ENCODE results near the gene LRMDA. TPM values are rescaled to one million over a fixed set of nuclear protein-coding genes. Genes with fewer than 3 reads are reported as not detected.

Gene LRMDA
- total RNA-seq, 2 experiments from 2014 or later = not detected

DNA sequence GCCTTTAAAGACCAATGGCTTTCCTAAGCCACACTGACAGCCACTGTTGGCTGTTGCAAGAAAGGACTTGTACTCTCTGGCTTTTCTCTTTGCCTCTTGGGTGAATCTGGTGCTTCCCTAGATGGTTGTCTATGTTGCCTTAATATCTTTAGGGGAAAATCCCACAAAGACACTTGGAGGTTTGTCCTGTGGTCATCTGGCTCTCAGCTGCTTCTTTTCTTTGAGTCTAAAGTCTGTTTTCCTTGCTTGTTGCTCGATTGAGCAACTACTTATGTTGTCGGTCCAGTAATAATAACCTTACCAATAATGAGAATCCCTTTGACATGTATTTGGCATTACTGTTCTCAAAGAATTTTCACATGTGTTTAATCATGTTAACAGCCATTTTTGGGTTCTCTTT is 537.6 kb downstream of the LRMDA start:
- H3K4me3 Mint-ChIP-seq = no peak overlapping the region
- no peaks in the 10 kb centered on the region for H3K9me3 Mint-ChIP-seq
- no peak overlapping the region for H3K27ac Mint-ChIP-seq
- ChIA-PET POLR2A (no interaction called here), CTCF (no interaction called here)
- no peak for DNase-seq
- no peaks in the 10 kb centered on the region for H3K4me1 Mint-ChIP-seq
- H3K27me3 Mint-ChIP-seq = no peaks in the 10 kb centered on the region
- H3K36me3 Mint-ChIP-seq (ENCODE audit: low read depth) = no peaks in the 10 kb centered on the region

DNA sequence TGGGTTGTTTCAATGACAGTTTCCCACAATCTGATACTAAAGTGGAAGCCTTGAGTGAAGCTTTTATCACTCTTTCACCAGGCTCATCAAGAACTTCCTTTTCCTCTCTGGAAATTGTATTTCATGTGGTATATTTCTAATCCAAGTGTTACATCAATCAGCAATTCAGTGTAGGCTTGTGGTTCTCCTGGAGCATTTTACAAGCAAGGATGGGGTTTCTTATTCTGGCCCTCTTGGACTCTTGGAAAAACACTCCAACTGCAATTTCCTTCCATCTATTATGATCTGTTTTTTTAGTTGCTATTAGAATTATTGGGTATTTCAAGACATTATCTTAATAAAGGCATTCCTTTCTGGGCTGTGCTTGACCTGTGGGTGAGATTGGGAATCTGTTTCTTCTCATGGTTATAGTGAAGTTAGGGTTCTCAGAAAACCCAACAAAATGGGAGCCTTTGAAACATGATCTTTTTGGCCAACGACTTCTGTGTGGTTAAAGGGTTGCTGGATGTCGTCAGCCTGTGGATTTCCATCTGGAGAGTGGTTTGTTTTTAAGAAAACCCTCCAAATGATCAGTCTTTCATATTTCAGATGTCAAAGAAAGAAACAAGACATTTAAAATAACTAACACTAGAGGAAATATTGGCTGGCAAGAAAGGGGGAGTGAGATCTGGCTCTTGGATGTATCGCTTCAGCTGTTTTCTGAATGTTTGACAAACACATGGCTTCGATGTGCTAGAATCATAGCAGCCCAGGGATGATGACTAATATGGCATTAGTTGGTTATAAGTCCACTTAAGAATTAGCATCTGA is 540.2 kb downstream of the LRMDA start:
- H3K27me3 Mint-ChIP-seq = no peaks in the 10 kb centered on the region
- CTCF ChIA-PET = no interaction called here

DNA sequence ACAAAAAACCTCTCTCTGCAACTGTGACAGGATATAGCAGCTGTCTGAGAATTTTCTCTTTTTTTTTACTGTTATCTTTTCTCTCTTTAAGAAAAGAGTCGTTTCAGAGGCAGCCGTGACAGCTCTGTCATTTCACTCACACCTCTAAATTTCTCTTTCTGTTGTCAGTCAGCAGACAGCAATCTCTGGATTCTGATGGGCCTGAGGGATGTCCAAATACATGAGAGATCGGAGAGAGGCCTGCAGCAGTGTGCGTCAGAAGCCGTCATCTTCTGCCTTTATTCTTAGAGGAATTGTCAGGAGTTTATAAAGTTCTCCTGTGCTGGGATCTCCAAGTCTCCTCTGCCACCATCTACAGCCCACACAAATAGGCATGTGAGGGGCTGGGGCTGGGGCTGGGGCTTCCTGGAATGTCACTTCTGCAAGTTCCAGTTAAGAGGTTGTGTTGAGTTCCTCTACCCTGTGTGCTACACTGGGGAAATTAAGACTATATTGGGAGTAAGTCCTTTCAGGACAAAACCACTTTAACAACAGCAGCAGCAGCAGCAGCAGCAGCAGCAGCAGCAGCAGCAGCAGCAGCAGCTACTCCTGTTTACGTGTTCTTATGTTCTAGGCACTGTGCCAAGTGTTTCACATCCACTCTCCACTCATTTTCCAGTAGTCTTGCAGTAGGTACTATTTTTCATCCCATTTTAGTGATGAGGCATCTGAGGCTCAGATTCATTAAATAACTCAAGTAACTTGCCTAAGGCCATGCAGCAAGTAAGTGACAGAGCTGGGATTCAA is 541.3 kb downstream of the LRMDA start:
- Mint-ChIP-seq H3K4me1 (no peaks in the 10 kb centered on the region), H3K27ac (no peak overlapping the region), H3K36me3 (ENCODE audit: low read depth) (no peaks in the 10 kb centered on the region), H3K9me3 (no peaks in the 10 kb centered on the region), H3K4me3 (no peak overlapping the region), H3K27me3 (no peaks in the 10 kb centered on the region)
- no peak for DNase-seq
- ChIA-PET POLR2A (no interaction called here), CTCF (no interaction called here)

More for the DNA sequence above, 540.2 kb downstream of the LRMDA start:
- POLR2A ChIA-PET = no interaction called here
- H3K4me1 Mint-ChIP-seq = no peaks in the 10 kb centered on the region
- H3K27ac Mint-ChIP-seq = no peak overlapping the region
- H3K4me3 Mint-ChIP-seq = no peak overlapping the region
- H3K9me3 Mint-ChIP-seq = no peaks in the 10 kb centered on the region
- no peak for DNase-seq
- H3K36me3 Mint-ChIP-seq (ENCODE audit: low read depth) = no peaks in the 10 kb centered on the region

DNA sequence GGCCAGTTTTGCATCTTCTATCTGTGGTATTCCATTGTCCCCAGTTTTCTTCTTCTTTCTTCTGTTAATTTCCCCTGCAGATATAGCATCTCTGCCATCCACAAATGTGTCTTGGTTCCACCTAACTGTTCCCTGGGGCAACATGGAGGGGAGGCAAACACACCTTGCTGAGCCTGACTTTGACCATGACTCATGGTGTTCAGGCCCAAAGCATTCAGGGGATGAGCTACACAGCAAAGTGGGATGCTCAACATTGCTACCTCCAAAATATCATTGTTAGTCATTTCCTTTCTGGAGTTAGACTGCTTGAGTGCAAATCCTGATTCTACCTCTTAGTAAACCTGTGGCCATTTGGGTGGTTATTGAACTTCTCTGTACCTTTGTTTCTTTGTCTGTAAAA is 542.7 kb downstream of the LRMDA start:
- H3K36me3 Mint-ChIP-seq (ENCODE audit: low read depth) = no peaks in the 10 kb centered on the region
- DNase-seq = no peak
- CTCF ChIA-PET = no interaction called here
- H3K27ac Mint-ChIP-seq = no peak overlapping the region
- POLR2A ChIA-PET = no interaction called here
- no peaks in the 10 kb centered on the region for H3K4me1 Mint-ChIP-seq
- H3K27me3 Mint-ChIP-seq = no peaks in the 10 kb centered on the region
- H3K9me3 Mint-ChIP-seq = no peaks in the 10 kb centered on the region
- no peak overlapping the region for H3K4me3 Mint-ChIP-seq

DNA sequence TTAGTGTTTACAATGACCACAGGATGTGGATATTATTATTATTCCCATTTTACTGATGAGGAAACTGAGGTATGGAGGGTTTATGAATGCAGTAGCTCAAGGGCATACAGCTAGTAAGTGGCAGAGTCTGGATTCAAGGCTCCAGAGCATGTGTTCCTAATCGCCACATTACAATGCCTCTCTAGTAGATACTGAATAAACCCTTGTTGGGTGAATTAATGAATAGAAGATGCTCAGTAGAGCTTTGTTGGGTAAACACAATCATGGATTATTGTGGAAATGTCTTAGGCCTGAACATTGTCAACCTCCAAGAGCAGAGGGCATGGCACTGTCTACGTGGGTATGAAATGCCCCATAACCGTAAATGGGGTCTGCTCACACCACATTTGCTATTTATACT is 545.3 kb downstream of the LRMDA start:
- no peaks in the 10 kb centered on the region for H3K9me3 Mint-ChIP-seq
- no peaks in the 10 kb centered on the region for H3K4me1 Mint-ChIP-seq
- H3K27ac Mint-ChIP-seq = no peak overlapping the region
- CTCF ChIA-PET = no interaction called here
- POLR2A ChIA-PET = no interaction called here
- no peaks in the 10 kb centered on the region for H3K36me3 Mint-ChIP-seq (ENCODE audit: low read depth)
- no peaks in the 10 kb centered on the region for H3K27me3 Mint-ChIP-seq
- H3K4me3 Mint-ChIP-seq = no peak overlapping the region
- DNase-seq = no peak

DNA sequence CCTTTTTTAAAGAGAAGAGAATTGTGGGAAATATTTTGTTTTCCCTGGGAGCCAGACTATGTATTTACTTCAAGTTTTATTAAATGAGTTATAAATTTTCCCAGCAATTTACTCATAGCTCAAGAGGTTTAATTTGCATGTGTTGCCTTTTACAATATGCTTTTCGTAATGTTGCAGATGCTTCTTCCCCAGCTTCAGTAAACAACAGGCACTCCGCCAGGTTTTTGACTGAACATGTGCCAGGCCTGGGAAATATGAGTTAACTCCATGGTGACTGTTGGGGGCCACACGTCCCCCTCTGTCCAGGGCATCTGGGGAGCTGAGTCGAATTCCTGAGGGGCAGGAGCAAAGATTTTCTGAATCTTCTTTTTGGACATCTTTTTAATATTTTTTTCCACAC is 545.7 kb downstream of the LRMDA start:
- Mint-ChIP-seq H3K9me3 (no peaks in the 10 kb centered on the region), H3K27ac (no peak overlapping the region), H3K4me1 (no peaks in the 10 kb centered on the region), H3K4me3 (no peak overlapping the region), H3K36me3 (ENCODE audit: low read depth) (no peaks in the 10 kb centered on the region), H3K27me3 (no peaks in the 10 kb centered on the region)
- no peak for DNase-seq
- CTCF ChIA-PET = no interaction called here
- POLR2A ChIA-PET = no interaction called here

DNA sequence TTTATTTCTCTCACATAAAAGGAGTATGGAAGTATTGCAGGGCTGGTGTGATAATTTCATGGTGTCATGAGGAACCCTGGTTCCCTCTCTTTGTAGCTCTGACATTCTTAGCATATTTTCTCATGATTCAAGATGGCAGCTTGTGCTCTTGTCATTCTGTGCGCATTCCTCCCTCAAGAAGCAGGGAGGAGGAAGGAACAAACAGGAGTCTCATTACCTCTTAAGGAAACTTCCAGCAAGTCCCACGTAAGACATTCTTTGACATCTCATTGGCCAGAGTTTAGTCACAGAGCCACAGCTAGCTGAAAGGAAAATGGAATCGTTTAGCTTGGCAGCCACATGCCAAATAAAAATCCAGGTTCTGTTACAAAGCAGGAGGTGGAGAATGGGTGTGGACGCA is 546.8 kb downstream of the LRMDA start:
- no peak for DNase-seq
- no peaks in the 10 kb centered on the region for H3K9me3 Mint-ChIP-seq
- ChIA-PET POLR2A (no interaction called here), CTCF (no interaction called here)
- no peaks in the 10 kb centered on the region for H3K4me1 Mint-ChIP-seq
- no peaks in the 10 kb centered on the region for H3K36me3 Mint-ChIP-seq (ENCODE audit: low read depth)
- H3K4me3 Mint-ChIP-seq = no peak overlapping the region
- no peaks in the 10 kb centered on the region for H3K27me3 Mint-ChIP-seq
- no peak overlapping the region for H3K27ac Mint-ChIP-seq

DNA sequence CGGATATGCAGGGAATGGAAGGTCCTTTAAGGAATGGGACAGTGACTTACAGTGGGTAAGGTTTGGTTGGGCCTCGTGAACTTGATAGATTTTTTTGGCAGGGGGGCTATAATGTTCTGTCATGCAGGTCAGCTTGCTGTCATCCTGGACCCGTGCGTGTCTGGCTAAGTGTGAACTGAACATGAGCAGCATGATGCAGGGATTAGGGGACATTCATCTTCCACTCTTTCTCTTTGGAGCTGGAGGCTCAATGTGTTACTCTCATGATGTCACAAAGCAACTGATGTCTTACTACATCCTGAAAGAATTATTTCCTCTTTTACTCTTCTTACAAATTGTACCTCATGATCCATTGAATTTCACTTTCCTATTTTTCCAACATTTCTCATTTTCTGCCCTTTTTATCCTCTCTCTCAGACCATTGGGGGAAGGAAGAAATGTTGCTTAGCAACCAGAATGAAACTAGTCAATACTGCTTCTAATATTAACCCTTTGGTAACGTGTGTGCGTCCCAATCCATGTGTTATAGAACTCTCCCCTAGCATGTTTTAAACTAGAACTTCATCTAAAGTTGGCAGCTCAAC is 549.1 kb downstream of the LRMDA start:
- Mint-ChIP-seq H3K27me3 (no peaks in the 10 kb centered on the region), H3K9me3 (no peaks in the 10 kb centered on the region), H3K4me3 (no peak overlapping the region), H3K4me1 (no peaks in the 10 kb centered on the region), H3K36me3 (ENCODE audit: low read depth) (no peaks in the 10 kb centered on the region), H3K27ac (no peak overlapping the region)
- no peak for DNase-seq
- POLR2A ChIA-PET = no interaction called here
- CTCF ChIA-PET = no interaction called here

DNA sequence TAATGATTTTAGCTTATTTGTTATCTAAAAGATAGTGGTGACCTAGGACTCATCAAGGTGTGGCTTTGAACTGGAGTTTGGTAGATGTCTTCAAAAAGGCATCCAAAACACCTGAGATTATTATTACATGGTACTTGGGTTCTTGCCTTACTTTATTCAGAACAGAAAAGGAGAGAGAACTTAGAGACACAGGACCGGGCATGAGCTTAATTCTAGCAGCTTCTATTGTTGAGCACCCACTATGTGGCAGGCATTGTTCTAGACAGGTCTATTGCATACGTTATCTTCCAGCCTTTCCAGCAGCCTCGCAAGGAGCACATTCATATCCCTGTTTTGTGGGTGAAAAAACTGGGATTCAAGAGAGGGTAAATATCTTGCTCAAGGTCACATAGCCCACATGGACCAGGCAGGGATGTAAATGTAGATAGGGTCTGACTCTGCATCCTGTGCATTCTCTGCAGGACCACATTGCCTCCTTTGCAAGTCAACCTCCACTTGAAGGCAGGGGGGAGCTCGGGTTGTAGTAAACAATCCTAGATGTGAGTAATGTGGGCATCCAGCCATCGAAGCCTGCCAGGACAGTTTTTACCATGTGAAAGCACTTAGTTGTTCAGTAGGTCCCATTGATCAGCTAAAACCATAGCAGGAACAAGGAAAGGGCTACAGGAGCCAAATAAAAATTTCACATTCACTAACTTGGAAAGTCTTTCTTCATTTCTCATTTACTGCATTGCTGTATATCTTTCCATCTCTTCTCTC is 551.4 kb downstream of the LRMDA start:
- no peak for DNase-seq
- Mint-ChIP-seq H3K27me3 (no peaks in the 10 kb centered on the region), H3K9me3 (no peaks in the 10 kb centered on the region), H3K27ac (no peak overlapping the region), H3K4me1 (no peaks in the 10 kb centered on the region), H3K4me3 (no peak overlapping the region), H3K36me3 (ENCODE audit: low read depth) (no peaks in the 10 kb centered on the region)
- POLR2A ChIA-PET = no interaction called here
- CTCF ChIA-PET = no interaction called here

DNA sequence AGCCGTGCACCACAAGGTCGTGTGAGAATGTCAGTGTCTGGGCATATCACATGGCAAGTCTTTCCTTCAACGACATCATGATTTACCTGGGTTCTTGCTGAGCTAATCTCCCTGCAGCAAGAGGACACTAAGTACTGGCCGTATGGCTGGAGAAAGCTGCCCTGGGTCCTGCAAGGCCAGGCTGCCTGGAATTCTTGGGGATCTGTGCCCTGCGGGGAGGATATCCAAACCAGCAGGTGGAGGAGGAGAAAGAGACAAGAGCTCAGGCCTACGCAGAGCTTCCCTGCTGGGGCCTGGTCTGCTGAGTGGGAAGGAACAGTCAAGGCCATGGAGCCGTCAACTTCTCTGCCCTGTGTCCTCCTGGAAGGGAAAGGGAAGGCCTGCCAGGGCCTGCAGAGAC is 552.6 kb downstream of the LRMDA start:
- DNase-seq = no peak
- Mint-ChIP-seq H3K9me3 (no peaks in the 10 kb centered on the region), H3K36me3 (ENCODE audit: low read depth) (no peaks in the 10 kb centered on the region), H3K4me1 (no peaks in the 10 kb centered on the region), H3K27me3 (no peaks in the 10 kb centered on the region), H3K4me3 (no peak overlapping the region), H3K27ac (no peak overlapping the region)
- CTCF ChIA-PET = interaction anchor here (1.1 kb wide), 1 partner anchor 53 kb away, joined by 3 read pairs; no protein-coding TSS in a partner anchor
- POLR2A ChIA-PET = no interaction called here

DNA sequence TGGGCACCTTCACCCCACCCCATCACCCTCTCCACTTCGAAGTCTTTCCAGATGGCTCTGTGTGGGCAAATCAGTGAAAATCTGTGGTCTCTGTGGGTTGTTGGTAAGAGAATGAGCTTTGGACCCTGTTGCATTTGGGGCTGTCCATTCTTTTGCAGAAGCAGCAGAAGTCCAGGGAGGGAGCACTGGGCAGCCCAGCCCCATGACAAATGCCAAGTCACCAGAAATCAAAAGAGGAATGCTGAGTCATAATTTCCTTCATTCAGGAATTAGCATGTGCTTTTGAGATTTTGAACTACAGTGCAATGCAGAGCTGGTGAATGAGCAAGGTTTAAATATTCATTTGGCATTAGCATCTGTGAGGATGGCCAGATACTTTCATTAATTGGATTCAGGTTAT is 556.2 kb downstream of the LRMDA start:
- Mint-ChIP-seq H3K9me3 (no peaks in the 10 kb centered on the region), H3K27ac (no peak overlapping the region), H3K27me3 (no peaks in the 10 kb centered on the region), H3K4me1 (no peaks in the 10 kb centered on the region), H3K36me3 (ENCODE audit: low read depth) (no peaks in the 10 kb centered on the region), H3K4me3 (no peak overlapping the region)
- ChIA-PET CTCF (interaction anchor here (1.7 kb wide), 1 partner anchor 49 kb away, joined by 4 read pairs; no protein-coding TSS in a partner anchor), POLR2A (no interaction called here)
- no peak for DNase-seq

DNA sequence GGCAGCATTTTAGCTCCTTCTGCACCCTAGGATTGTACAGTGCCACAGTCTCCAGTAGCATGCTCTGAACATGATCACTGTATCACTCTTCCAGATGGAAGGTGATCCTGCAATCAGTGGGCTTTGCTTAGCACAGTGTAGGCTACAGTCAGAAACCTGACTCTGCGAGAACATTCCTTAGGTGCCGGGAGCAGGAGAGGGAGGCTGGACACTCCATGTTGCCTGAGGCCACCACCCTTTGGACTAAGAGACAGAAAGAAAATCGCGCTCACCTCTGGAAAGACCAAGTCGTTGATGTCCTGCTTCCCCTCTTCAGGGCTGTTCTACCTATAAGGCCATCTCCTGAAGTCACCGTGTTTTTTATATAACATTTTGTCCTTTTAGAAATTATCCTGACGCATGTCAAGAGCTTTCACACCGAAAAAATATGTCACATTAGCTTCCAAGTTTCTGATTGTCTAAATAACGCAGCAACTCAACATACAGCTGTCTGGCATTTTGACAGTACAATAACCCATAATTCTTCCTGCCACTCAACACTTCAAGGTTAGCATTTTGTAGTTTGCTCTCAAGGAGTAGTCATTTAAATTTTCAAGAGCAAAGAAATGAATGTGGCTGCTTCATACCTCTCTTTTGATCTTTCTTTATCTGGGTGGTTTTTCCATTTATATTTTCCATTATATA is 563.1 kb downstream of the LRMDA start:
- POLR2A ChIA-PET = no interaction called here
- Mint-ChIP-seq H3K4me3 (no peak overlapping the region), H3K36me3 (ENCODE audit: low read depth) (no peaks in the 10 kb centered on the region), H3K9me3 (no peaks in the 10 kb centered on the region), H3K4me1 (no peaks in the 10 kb centered on the region), H3K27ac (no peak overlapping the region), H3K27me3 (no peaks in the 10 kb centered on the region)
- CTCF ChIA-PET = no interaction called here
- no peak for DNase-seq

DNA sequence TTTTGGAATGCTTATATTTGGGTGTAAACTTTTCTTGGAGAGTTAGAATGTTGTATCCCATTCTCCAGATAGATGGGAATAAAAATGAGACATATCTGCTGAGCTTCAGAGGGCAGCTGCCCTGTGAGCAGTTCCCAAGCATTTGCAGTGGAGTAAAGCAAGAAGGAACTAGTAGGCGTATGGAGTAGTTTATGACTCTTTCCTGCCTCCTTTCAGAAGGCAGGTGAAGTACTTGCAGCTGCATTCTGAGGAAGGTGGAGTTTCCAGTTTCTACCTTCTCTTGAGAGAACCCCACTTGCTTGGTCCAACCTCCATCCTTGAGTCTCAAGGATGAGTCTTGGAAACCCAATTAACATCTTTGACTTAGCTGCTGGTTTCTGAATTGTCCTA is 563.6 kb downstream of the LRMDA start:
- no peak overlapping the region for H3K4me3 Mint-ChIP-seq
- DNase-seq = no peak
- no peak overlapping the region for H3K27ac Mint-ChIP-seq
- no peaks in the 10 kb centered on the region for H3K36me3 Mint-ChIP-seq (ENCODE audit: low read depth)
- H3K27me3 Mint-ChIP-seq = no peaks in the 10 kb centered on the region
- ChIA-PET CTCF (no interaction called here), POLR2A (no interaction called here)
- H3K9me3 Mint-ChIP-seq = no peaks in the 10 kb centered on the region
- H3K4me1 Mint-ChIP-seq = no peaks in the 10 kb centered on the region
